Left ventricle myocardium inferior (tissue), 1 donor: ENCODE measurements around the gene FRMD6. TPM values are rescaled to one million over a fixed set of nuclear protein-coding genes. Genes with fewer than 3 reads are reported as not detected.

Source experiments
- DNase-seq: peaks from one replicate; pipeline ENCODE4 v3.0.0-alpha.2; 2020
- H3K27ac ChIP-seq: fragments of 200-600 bp; replicated peaks from 2 replicates; pipeline ENCODE4 v1.8.0; 2021
- H3K27me3 ChIP-seq: fragments of 200-600 bp; 2 replicates; pipeline ENCODE4 v1.8.0; 2021; ENCODE audit warnings: low read depth
- H3K36me3 ChIP-seq: fragments of 200-600 bp; 2 replicates; pipeline ENCODE4 v1.8.0; 2021
- H3K4me1 ChIP-seq: fragments of 200-600 bp; 2 replicates; pipeline ENCODE4 v1.8.0; 2021
- H3K4me3 ChIP-seq: fragments of 200-600 bp; 2 replicates; pipeline ENCODE4 v1.8.0; 2021; ENCODE audit warnings: mild to moderate bottlenecking, moderate library complexity
- H3K9me3 ChIP-seq: fragments of 200-600 bp; replicated peaks from 2 replicates; pipeline ENCODE4 v1.8.0; 2021
- CTCF ChIP-seq: fragments of 200-600 bp; IDR thresholded peaks from 2 replicates; pipeline ENCODE4 v1.8.0; 2021; ENCODE audit warnings: antibody characterized with exemption, mild to moderate bottlenecking, borderline replicate concordance
- intact Hi-C: fragments of 100-400 bp; cut with micrococcal nuclease; formaldehyde crosslinking; loops from one replicate; pipeline ENCODE4 v1.11.0; 2022
- total RNA-seq: library from RNA; stranded (reverse); fragmentation: NEBNext Ultra II Directional; extraction: Animal tissue kit (Norgen Biotek cat#: 25700); gene quantifications from one replicate; pipeline ENCODE4 v1.2.1, GENCODE V29; 2021
- donor health status: DM: no; HTN: yes; CAD: no; lungs with severe emphysema.

FRMD6 gene
- total RNA-seq, 1 donor from 2014 or later: 7.7 TPM

- H3K27ac ChIP-seq: no peak overlapping the region
- intact Hi-C loops: loop anchor here (10.0 kb wide), 1 partner anchor 49 kb away; the partner anchor contains the start of gene FRMD6
- H3K4me1 ChIP-seq: no peaks in the 10 kb centered on the region
- H3K27me3 ChIP-seq: no peaks in the 10 kb centered on the region
- DNase-seq: no peak
- H3K9me3 ChIP-seq: no peaks in the 10 kb centered on the region
- peaks cover 47% of the 10 kb centered on the region for H3K36me3 ChIP-seq
- no peak overlapping the region for H3K4me3 ChIP-seq
- TF ChIP-seq CTCF: no peak
These were observed 52.1 kb downstream of the FRMD6 start for GRCh38 chr14:51703787-51704186.

GRCh38 chr14:51704545-51704944 lies 52.8 kb downstream of the FRMD6 start:
- Histone ChIP-seq H3K36me3 (peaks cover 52% of the 10 kb centered on the region), H3K4me3 (no peak overlapping the region), H3K4me1 (no peaks in the 10 kb centered on the region), H3K9me3 (no peaks in the 10 kb centered on the region), H3K27ac (no peak overlapping the region), H3K27me3 (no peaks in the 10 kb centered on the region)
- intact Hi-C loops: loop anchor here (10.0 kb wide), 1 partner anchor 50 kb away; the partner anchor contains the start of gene FRMD6
- TF ChIP-seq CTCF: no peak
- DNase-seq: no peak

GRCh38 chr14:51707327-51707726 lies 55.6 kb downstream of the FRMD6 start:
- Histone ChIP-seq H3K36me3 (peaks cover 58% of the 10 kb centered on the region), H3K27me3 (no peaks in the 10 kb centered on the region), H3K9me3 (no peaks in the 10 kb centered on the region), H3K4me1 (no peaks in the 10 kb centered on the region), H3K4me3 (no peak overlapping the region), H3K27ac (no peak overlapping the region)
- no peak for TF ChIP-seq CTCF
- no peak for DNase-seq
- intact Hi-C loops: loop anchor here (10.0 kb wide), 1 partner anchor 53 kb away; the partner anchor contains the start of gene FRMD6

GRCh38 chr14:51711505-51711904 lies 59.8 kb downstream of the FRMD6 start:
- Histone ChIP-seq H3K4me3 (no peak overlapping the region), H3K4me1 (no peaks in the 10 kb centered on the region), H3K9me3 (no peaks in the 10 kb centered on the region), H3K36me3 (peaks cover 55% of the 10 kb centered on the region), H3K27ac (no peak overlapping the region), H3K27me3 (no peaks in the 10 kb centered on the region)
- DNase-seq: no peak
- TF ChIP-seq CTCF: no peak
- intact Hi-C loops: no loop called here

GRCh38 chr14:51715250-51715649 lies 63.5 kb downstream of the FRMD6 start:
- peaks cover 66% of the 10 kb centered on the region for H3K36me3 ChIP-seq
- H3K9me3 ChIP-seq: no peaks in the 10 kb centered on the region
- intact Hi-C loops: no loop called here
- no peaks in the 10 kb centered on the region for H3K4me1 ChIP-seq
- H3K27me3 ChIP-seq: no peaks in the 10 kb centered on the region
- no peak overlapping the region for H3K4me3 ChIP-seq
- no peak for TF ChIP-seq CTCF
- DNase-seq: no peak
- H3K27ac ChIP-seq: no peak overlapping the region
